HEK293 (cell line): ENCODE results near the gene SLC51B.

ENCODE experiments used
- CTCF ChIA-PET: fragments of 350-600 bp; formaldehyde crosslinking; extraction: SDS; loops from one replicate; lab custom pipeline; 2021; ENCODE audit warnings: antibody characterized with exemption; lab: Yijun Ruan, JAX
- POLR2A ChIA-PET: fragments of 300-600 bp; formaldehyde crosslinking; extraction: SDS; loops from one replicate; lab custom pipeline; 2020; ENCODE audit warnings: antibody characterized with exemption, inconsistent platforms; lab: Yijun Ruan, JAX
- H3K27ac ChIP-seq: fragments of 200-500 bp; sonication (Bioruptor generic); 2 replicates; pipeline ENCODE4 v1.5.1; 2014; ENCODE audit warnings: low read depth, low read length, control low read depth, inconsistent platforms; ENCODE audit errors: extremely low read depth
- H3K36me3 ChIP-seq, 2 experiments: fragments of 200-500 bp in 1 of 2; sonication (Bioruptor generic) in 1 of 2; 1 replicate in 1 of 2; 2 replicates in 1 of 2; pipeline ENCODE4 v1.5.1; 2014 to 2017; ENCODE audit warnings: inconsistent platforms in 2 of 2, low read length in 2 of 2; ENCODE audit not compliant: control insufficient read depth in 2 of 2, insufficient read depth in 1 of 2
- H3K4me1 ChIP-seq: fragments of 200-500 bp; sonication (Bioruptor generic); 2 replicates; pipeline ENCODE4 v1.5.1; 2014; ENCODE audit warnings: mild to moderate bottlenecking, low read length, inconsistent platforms; ENCODE audit not compliant: control insufficient read depth, insufficient read depth
- H3K4me3 ChIP-seq: 2 replicates; pipeline ENCODE4 v1.5.1; 2011; ENCODE audit warnings: low read depth, mild to moderate bottlenecking, control low read depth, low read length, moderate library complexity
- H3K9me3 ChIP-seq: fragments of 200-500 bp; sonication (Bioruptor generic); 2 replicates; pipeline ENCODE4 v1.5.1; 2014; ENCODE audit warnings: low read depth, low read length, inconsistent platforms; ENCODE audit not compliant: control insufficient read depth, insufficient read depth
- GLIS1 ChIP-seq: fragments of 450-650 bp; formaldehyde crosslinking; IDR thresholded peaks from 2 replicates; pipeline ENCODE4 v1.5.1; 2016; ENCODE audit warnings: missing biosample characterization, missing genetic modification characterization
- KLF7 ChIP-seq: fragments of 450-650 bp; formaldehyde crosslinking; IDR thresholded peaks from 2 replicates; pipeline ENCODE4 v1.5.1; 2016; ENCODE audit warnings: missing biosample characterization, missing genetic modification characterization, borderline replicate concordance
- PRDM6 ChIP-seq: fragments of 450-650 bp; formaldehyde crosslinking; IDR thresholded peaks from 2 replicates; pipeline ENCODE4 v1.5.1; 2017; ENCODE audit warnings: missing biosample characterization, missing genetic modification characterization
- RBAK ChIP-seq: fragments of 450-650 bp; formaldehyde crosslinking; IDR thresholded peaks from 2 replicates; pipeline ENCODE4 v1.5.1; 2016; ENCODE audit warnings: missing biosample characterization, missing genetic modification characterization
- REST ChIP-seq: fragments of 450-650 bp; formaldehyde crosslinking; IDR thresholded peaks from 2 replicates; pipeline ENCODE4 v1.5.1; 2016; ENCODE audit warnings: missing biosample characterization, missing genetic modification characterization
- ZFHX2 ChIP-seq: fragments of 450-650 bp; formaldehyde crosslinking; conservative IDR thresholded peaks from 2 replicates; pipeline ENCODE4 v1.5.1; 2016; ENCODE audit warnings: missing biosample characterization, missing genetic modification characterization
- ZFP3 ChIP-seq: fragments of 450-650 bp; formaldehyde crosslinking; IDR thresholded peaks from 2 replicates; pipeline ENCODE4 v1.5.1; 2016; ENCODE audit warnings: low read depth, missing biosample characterization, missing genetic modification characterization
- ZIC2 ChIP-seq: fragments of 450-650 bp; formaldehyde crosslinking; IDR thresholded peaks from 2 replicates; pipeline ENCODE4 v1.5.1; 2016; ENCODE audit warnings: missing biosample characterization, missing genetic modification characterization
- ZNF24 ChIP-seq: fragments of 450-650 bp; formaldehyde crosslinking; IDR thresholded peaks from 2 replicates; pipeline ENCODE4 v1.5.1; 2016; ENCODE audit warnings: missing biosample characterization, missing genetic modification characterization
- ZNF26 ChIP-seq: fragments of 450-650 bp; formaldehyde crosslinking; IDR thresholded peaks from 2 replicates; pipeline ENCODE4 v1.5.1; 2016; ENCODE audit warnings: missing biosample characterization, missing genetic modification characterization
- ZNF433 ChIP-seq: fragments of 450-650 bp; formaldehyde crosslinking; IDR thresholded peaks from 2 replicates; pipeline ENCODE4 v1.5.1; 2016; ENCODE audit warnings: missing biosample characterization, missing genetic modification characterization, low read depth
- ZNF555 ChIP-seq: fragments of 450-650 bp; formaldehyde crosslinking; conservative IDR thresholded peaks from 2 replicates; pipeline ENCODE4 v1.5.1; 2017; ENCODE audit warnings: missing biosample characterization, mild to moderate bottlenecking, missing genetic modification characterization, inconsistent platforms
- ZNF624 ChIP-seq: fragments of 450-650 bp; formaldehyde crosslinking; IDR thresholded peaks from 2 replicates; pipeline ENCODE4 v1.5.1; 2017; ENCODE audit warnings: missing biosample characterization, missing genetic modification characterization
- ZNF645 ChIP-seq: fragments of 450-650 bp; formaldehyde crosslinking; IDR thresholded peaks from 2 replicates; pipeline ENCODE4; 2016; ENCODE audit warnings: missing biosample characterization, missing genetic modification characterization
- ZNF677 ChIP-seq: fragments of 450-650 bp; IDR thresholded peaks from 2 replicates; pipeline ENCODE4 v1.5.0; 2018; ENCODE audit warnings: missing biosample characterization, mild to moderate bottlenecking, missing genetic modification characterization, moderate library complexity
- ZNF704 ChIP-seq: fragments of 450-650 bp; formaldehyde crosslinking; IDR thresholded peaks from 2 replicates; pipeline ENCODE4 v1.5.1; 2016; ENCODE audit warnings: missing biosample characterization, missing genetic modification characterization
- ZNF776 ChIP-seq: fragments of 450-650 bp; formaldehyde crosslinking; IDR thresholded peaks from 2 replicates; pipeline ENCODE4 v1.5.0; 2017; ENCODE audit warnings: missing biosample characterization, missing genetic modification characterization, borderline replicate concordance

SLC51B gene

GRCh38 chr15:65069779-65070546 lies 24.8 kb downstream of the SLC51B start:
- Histone ChIP-seq H3K4me3 (no peak overlapping the region), H3K27ac (no peak overlapping the region), H3K9me3 (no peaks in the 10 kb centered on the region), H3K4me1 (no peaks in the 10 kb centered on the region), H3K36me3 (no peaks in the 10 kb centered on the region)
- POLR2A ChIA-PET, result interaction anchor here (0.5 kb wide), 1 partner anchor 436 kb away, joined by 5 read pairs; no protein-coding TSS in a partner anchor
- TF ChIP-seq ZFP3, result no peak
- TF ChIP-seq ZNF645 (tag by site-specific recombination), result no peak
- no peak for TF ChIP-seq ZIC2 (tag by site-specific recombination)
- no peak for TF ChIP-seq PRDM6 (tag by site-specific recombination)
- TF ChIP-seq KLF7 (tag by site-specific recombination), result no peak
- no peak for TF ChIP-seq ZNF26 (tag by site-specific recombination)
- TF ChIP-seq ZNF677 (tag by site-specific recombination), result no peak
- no peak for TF ChIP-seq REST (tag by site-specific recombination)
- TF ChIP-seq ZNF555 (tag by site-specific recombination), result no peak
- no peak for TF ChIP-seq ZNF24 (tag by site-specific recombination)
- TF ChIP-seq ZNF624 (tag by site-specific recombination), result no peak
- no peak for TF ChIP-seq RBAK (tag by site-specific recombination)
- no peak for TF ChIP-seq ZNF704 (tag by site-specific recombination)
- CTCF ChIA-PET, result interaction anchor here (1.2 to 1.3 kb wide), 2 partner anchors 13 to 15 kb away, joined by 3 to 5 read pairs; no protein-coding TSS in a partner anchor

- Histone ChIP-seq H3K9me3 (no peaks in the 10 kb centered on the region), H3K4me3 (no peak overlapping the region), H3K4me1 (no peaks in the 10 kb centered on the region), H3K27ac (no peak overlapping the region), H3K36me3 (no peaks in the 10 kb centered on the region)
- POLR2A ChIA-PET, result no interaction called here
- TF ChIP-seq ZNF433 (no peak), ZNF776 (tag by site-specific recombination) (no peak), ZFHX2 (tag by site-specific recombination) (0 out of 2 replicates have a peak, but pooled peaks have one; percentile 17), GLIS1 (peak; percentile 29; the same call in 1 of the 2 replicates)
- CTCF ChIA-PET, result no interaction called here
Measured at GRCh38 chr15:65071381-65071811, 26.2 kb downstream of the SLC51B start.
